GM12891 (cell line): ENCODE results near the gene MET.

Experiments
- POLR2A ChIP-seq: IDR thresholded peaks from 2 replicates; pipeline ENCODE4 v1.6.1; 2011; ENCODE audit warnings: low read depth, low read length, control low read depth
- TAF1 ChIP-seq: IDR thresholded peaks from 2 replicates; pipeline ENCODE4 v1.6.1; 2011; ENCODE audit warnings: low read depth, low read length, control low read depth

GRCh38 chr7:116672596-116673456, 830 bp downstream of the MET start:
- no peak for TF ChIP-seq TAF1
- TF ChIP-seq POLR2A, result no peak
